Keratinocyte (primary cell): ENCODE data around the gene CFI. TPM values are rescaled to one million over a fixed set of nuclear protein-coding genes. Genes with fewer than 3 reads are reported as not detected.

Experiments used
- DNase-seq: peaks from one replicate; pipeline ENCODE4 v3.0.0-alpha.2; 2011; ENCODE audit warnings: low read depth, missing footprints, low spot score
- FAIRE-seq: peaks from 2 replicates; lab custom pipeline; 2011; peaks lifted over from hg19 to GRCh38; lab: Jason Lieb, UNC
- H2AFZ ChIP-seq: 2 replicates; pipeline ENCODE4 v1.6.0; 2012; ENCODE audit warnings: low read length, control low read depth, inconsistent platforms; ENCODE audit not compliant: control insufficient read depth
- H3K27ac ChIP-seq: 2 replicates; pipeline ENCODE4 v1.5.1; 2011; ENCODE audit warnings: low read length; ENCODE audit not compliant: control insufficient read depth, insufficient read depth
- H3K27me3 ChIP-seq: 3 replicates; pipeline ENCODE4 v1.6.0; 2011; ENCODE audit warnings: low read length; ENCODE audit not compliant: control insufficient read depth, insufficient read depth; ENCODE audit errors: extremely low read depth
- H3K36me3 ChIP-seq, 2 experiments: 2 replicates in 1 of 2; 3 replicates in 1 of 2; pipeline ENCODE4 v1.5.1; 2011; ENCODE audit warnings: low read length in 2 of 2, mild to moderate bottlenecking in 1 of 2; ENCODE audit not compliant: control insufficient read depth in 2 of 2, insufficient read depth in 2 of 2; ENCODE audit errors: extremely low read depth in 1 of 2
- H3K4me1 ChIP-seq: 3 replicates; pipeline ENCODE4 v1.5.1; 2011; ENCODE audit warnings: low read length; ENCODE audit not compliant: control insufficient read depth, insufficient read depth; ENCODE audit errors: extremely low read depth
- H3K4me2 ChIP-seq: 3 replicates; pipeline ENCODE4 v1.6.0; 2011; ENCODE audit warnings: low read depth, low read length; ENCODE audit not compliant: control insufficient read depth, insufficient read depth; ENCODE audit errors: extremely low read depth
- H3K4me3 ChIP-seq, 3 experiments: fragments of 200-600 bp in 1 of 3; sonication (generic) in 1 of 3; 2 replicates in 2 of 3; 3 replicates in 1 of 3; pipeline ENCODE4 v1.5.1; 2011 to 2016; ENCODE audit warnings: low read length in 3 of 3, mild to moderate bottlenecking in 3 of 3, control low read depth in 2 of 3, inconsistent platforms in 1 of 3, low read depth in 1 of 3, mixed read lengths in 1 of 3, mixed run types in 1 of 3, moderate library complexity in 1 of 3; ENCODE audit not compliant: control insufficient read depth in 2 of 3, insufficient read depth in 2 of 3; ENCODE audit errors: extremely low read depth in 1 of 3
- H3K79me2 ChIP-seq: 2 replicates; pipeline ENCODE4 v1.6.0; 2012; ENCODE audit warnings: low read length; ENCODE audit not compliant: control insufficient read depth, insufficient read depth
- H3K9ac ChIP-seq: 3 replicates; pipeline ENCODE4 v1.6.0; 2011; ENCODE audit warnings: low read length; ENCODE audit not compliant: control insufficient read depth, insufficient read depth; ENCODE audit errors: extremely low read depth
- H3K9me1 ChIP-seq: 3 replicates; pipeline ENCODE4 v1.6.0; 2011; ENCODE audit warnings: low read length; ENCODE audit not compliant: control insufficient read depth, insufficient read depth; ENCODE audit errors: extremely low read depth
- H3K9me3 ChIP-seq: 2 replicates; pipeline ENCODE4 v1.5.1; 2012; ENCODE audit warnings: low read depth, low read length; ENCODE audit not compliant: control insufficient read depth
- H4K20me1 ChIP-seq: 3 replicates; pipeline ENCODE4 v1.6.0; 2011; ENCODE audit warnings: low read length; ENCODE audit not compliant: control insufficient read depth, insufficient read depth; ENCODE audit errors: extremely low read depth
- CTCF ChIP-seq, 3 experiments: IDR thresholded peaks in 1 of 3; conservative IDR thresholded peaks in 1 of 3; optimal IDR thresholded peaks in 1 of 3; 2 replicates in 2 of 3; 3 replicates in 1 of 3; pipeline versions ENCODE3 to v1.5.1; 2011; ENCODE audit warnings: low read length in 3 of 3, mild to moderate bottlenecking in 3 of 3, moderate library complexity in 2 of 3, control low read depth in 1 of 3, inconsistent platforms in 1 of 3; ENCODE audit not compliant: insufficient read depth in 2 of 3; ENCODE audit errors: extremely low read depth in 1 of 3
- EZH2 ChIP-seq: IDR thresholded peaks from one replicate; pipeline ENCODE4 v1.6.1; 2012; ENCODE audit warnings: inconsistent platforms, mild to moderate bottlenecking, low read length, moderate library complexity
- dilution Hi-C: fragments of 300-500 bp; cut with MboI; formaldehyde crosslinking; loops from one replicate; pipeline ENCODE4 v1.7.0; 2020; ENCODE audit warnings: low sequenced_read_pairs; ENCODE audit not compliant: extremely low pct_ligation_motif_present
- polyA plus RNA-seq, 5 experiments: library from polyadenylated mRNA; depleted of rRNA in 3 of 5; stranded (reverse) in 3 of 5; stranded (forward) in 1 of 5; unstranded in 1 of 5; fragments of >200 nt; gene quantifications; 1 replicate in 1 of 5; 2 replicates in 3 of 5; 3 replicates in 1 of 5; pipeline versions ENCODE4 v1.2.1 to v1.2.3, GENCODE V29; 2011 to 2012; ENCODE audit warnings: missing spikeins in 2 of 5, low read depth in 1 of 5, low replicate concordance in 1 of 5

Gene CFI
- polyA plus RNA-seq, 1 donor (not counting 4 experiments of a cell fraction or from before 2014, with no cell fraction given), result not detected

DNA sequence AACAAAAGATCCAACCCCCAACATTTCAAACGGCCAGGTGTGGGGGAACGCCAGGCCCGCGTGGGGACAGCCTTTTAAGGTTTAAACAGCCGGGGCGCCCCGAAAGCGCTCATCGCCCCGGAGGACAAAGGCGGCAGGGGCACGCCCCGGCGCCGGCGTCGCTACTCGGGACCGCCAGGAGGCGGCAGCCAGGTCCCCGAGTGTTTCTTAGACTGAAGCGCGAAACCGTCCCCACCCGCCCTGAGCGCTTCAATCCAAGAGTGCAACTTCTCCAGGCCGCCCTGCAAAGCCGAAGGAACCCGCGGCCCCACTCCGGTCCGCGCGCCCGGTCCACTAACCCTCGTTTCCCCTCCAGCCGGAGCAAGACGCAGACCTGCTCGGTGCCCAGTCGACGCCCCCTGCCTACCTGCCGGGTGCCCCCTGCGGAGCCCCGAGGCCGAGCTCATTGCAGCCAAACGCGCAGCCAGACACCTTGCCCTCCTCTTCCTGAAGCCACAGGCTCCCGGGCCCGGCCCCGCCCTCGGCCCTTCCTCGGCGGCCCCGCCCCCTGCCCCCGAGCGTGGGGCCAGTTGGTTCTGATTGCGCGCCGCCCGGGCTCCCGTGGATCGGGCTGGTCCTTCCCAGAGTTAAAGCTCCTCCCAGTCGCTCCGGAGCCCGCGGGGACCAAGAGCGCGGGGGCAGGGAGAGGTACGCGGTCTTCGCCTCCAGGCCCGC lies 98.7 kb downstream of the CFI start, which contains the start of gene CASP6:
Gene CASP6, minus strand, starts transcription at position 496 of the 714 bp plus-strand sequence. Its CDS starts 50 bp downstream, at position 446.
- FAIRE-seq (no peak), DNase-seq (no peak)
- no peaks in the 10 kb centered on the region for H4K20me1 ChIP-seq
- peak within 1 kb of the TSS; percentile 50 for H3K27ac ChIP-seq
- H3K4me2 ChIP-seq, result peak within 1 kb of the TSS; percentile 87
- H3K36me3 ChIP-seq, result no peaks in the 10 kb centered on the region
- TF ChIP-seq EZH2 (no peak), CTCF (optimal IDR thresholded peaks at IDR 0.05 in 1 of 3, IDR thresholded peaks at IDR 0.05 in 1 of 3, conservative IDR thresholded peaks at IDR 0.05 in 1 of 3; ENCODE audit: extremely low read depth in 1 of 3, insufficient read depth in 2 of 3, low read length in 3 of 3) (peak; percentile 43 to 87 (median 61))
- H3K9ac ChIP-seq, result peak within 1 kb of the TSS; percentile 80
- H2AFZ ChIP-seq, result peak within 1 kb of the TSS; percentile 92
- H3K4me3 ChIP-seq, result peak within 1 kb of the TSS; percentile 69 to 88 (median 78)
- peaks cover 10% of the 10 kb centered on the region for H3K4me1 ChIP-seq
- H3K9me1 ChIP-seq, result no peaks in the 10 kb centered on the region
- no peaks in the 10 kb centered on the region for H3K9me3 ChIP-seq
- peaks cover 2% of the 10 kb centered on the region for H3K79me2 ChIP-seq
- H3K27me3 ChIP-seq, result no peaks in the 10 kb centered on the region
- dilution Hi-C loops, result no loop called here

GRCh38 chr4:109701566-109702410 lies 100.0 kb downstream of the CFI start:
- dilution Hi-C loops, result no loop called here
- peak overlapping the region; percentile 87 for H3K4me2 ChIP-seq
- H4K20me1 ChIP-seq, result no peaks in the 10 kb centered on the region
- peak overlapping the region; percentile 80 for H3K9ac ChIP-seq
- peak overlapping the region; percentile 85 for H2AFZ ChIP-seq
- peaks cover 2 to 4% of the 10 kb centered on the region in 2 experiments for H3K36me3 ChIP-seq
- H3K9me1 ChIP-seq, result no peaks in the 10 kb centered on the region
- DNase-seq (no peak), FAIRE-seq (no peak)
- no peaks in the 10 kb centered on the region for H3K9me3 ChIP-seq
- TF ChIP-seq CTCF (optimal IDR thresholded peaks at IDR 0.05 in 1 of 3, IDR thresholded peaks at IDR 0.05 in 1 of 3, conservative IDR thresholded peaks at IDR 0.05 in 1 of 3; ENCODE audit: extremely low read depth in 1 of 3, insufficient read depth in 2 of 3, low read length in 3 of 3) (no peak), EZH2 (no peak)
- no peaks in the 10 kb centered on the region for H3K27me3 ChIP-seq
- peak overlapping the region; percentile 69 to 88 (median 78) for H3K4me3 ChIP-seq
- H3K4me1 ChIP-seq, result peaks cover 10% of the 10 kb centered on the region
- H3K27ac ChIP-seq, result peak overlapping the region; percentile 50
- H3K79me2 ChIP-seq, result peaks cover 2% of the 10 kb centered on the region
